ENCODE data around the gene TMEM26. TPM values are rescaled to one million over a fixed set of nuclear protein-coding genes. Genes with fewer than 3 reads are reported as not detected.

TMEM26 gene
- total and polyA plus RNA-seq, 2 of the 8 experiments (the other 6 are each of a cell fraction or from before 2014, with no cell fraction given) = 1.6 to 2.8 TPM

DNA sequence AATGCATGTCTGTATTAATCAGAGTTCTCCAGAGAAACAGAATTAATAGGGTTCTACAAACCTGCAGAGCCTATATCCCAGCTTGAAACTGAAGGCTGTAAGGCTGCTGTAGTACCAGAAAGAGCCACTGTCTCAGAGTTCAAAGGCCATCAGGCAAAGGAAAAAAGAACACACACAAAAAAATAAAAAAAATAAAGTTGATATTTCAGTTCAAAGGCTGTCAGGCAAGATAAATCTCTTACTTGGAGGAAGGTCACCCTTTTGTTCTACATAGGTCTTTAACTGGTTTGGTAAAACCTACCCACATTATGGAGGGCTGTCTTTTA is 12.0 kb upstream of the TMEM26 start:
- no peak overlapping the region for H3K9ac ChIP-seq (replicated peaks in 1 of 4; ENCODE audit: extremely low read depth in 1 of 4, low read depth in 3 of 4, low read length in 3 of 4)
- H3K4me1 ChIP-seq (replicated peaks in 1 of 4; ENCODE audit: control insufficient read depth in 3 of 4, insufficient read depth in 4 of 4, low read length in 3 of 4) = no peaks in the 10 kb centered on the region
- H4K20me1 ChIP-seq (replicated peaks in 1 of 2; ENCODE audit: control insufficient read depth in 1 of 2, insufficient read depth in 2 of 2, low read length in 2 of 2) = no peaks in the 10 kb centered on the region
- TF ChIP-seq TBP (IDR thresholded peaks at IDR 0.05; ENCODE audit: low read depth, low read length) (no peak), SRF (IDR thresholded peaks at IDR 0.05; ENCODE audit: low read depth, low read length) (no peak), SP2 (IDR thresholded peaks at IDR 0.05; ENCODE audit: low read length) (no peak), KDM1A (IDR thresholded peaks at IDR 0.05; ENCODE audit: borderline replicate concordance, low read length) (no peak), CBX5 (IDR thresholded peaks at IDR 0.05; ENCODE audit: low read depth, low read length) (no peak)
- H3K56ac ChIP-seq (replicated peaks; ENCODE audit: insufficient read length, low read depth, low read length) = no peak overlapping the region
- H2BK15ac ChIP-seq (ENCODE audit: low read length) = no peak overlapping the region
- DNase-seq (ENCODE audit: low read depth in 1 of 2, low spot score in 2 of 2) (no peak), FAIRE-seq (no peak)
- no peak overlapping the region for H2BK120ac ChIP-seq (replicated peaks; ENCODE audit: low read depth, low read length)
- no peak overlapping the region for H3K18ac ChIP-seq (ENCODE audit: extremely low read depth, low read length)
- H3K23ac ChIP-seq (ENCODE audit: insufficient read length) = no peak overlapping the region
- no peak overlapping the region for H2BK20ac ChIP-seq (ENCODE audit: low read length)
- no peak overlapping the region for H3K4ac ChIP-seq (replicated peaks; ENCODE audit: insufficient read length, low read depth, low read length)
- no peak overlapping the region for H2BK5ac ChIP-seq (ENCODE audit: low read depth, low read length)
- H3K4me3 ChIP-seq (ENCODE audit: extremely low read depth in 1 of 4, insufficient read depth in 2 of 4, low read depth in 3 of 4, low read length in 4 of 4) = no peak overlapping the region
- H3K4me2 ChIP-seq (ENCODE audit: insufficient read depth in 1 of 2, low read depth in 2 of 2, low read length in 2 of 2) = no peak overlapping the region
- H2AFZ ChIP-seq (ENCODE audit: low read length) = no peak overlapping the region
- H2BK12ac ChIP-seq (ENCODE audit: low read depth, low read length) = no peak overlapping the region
- no peak overlapping the region for H4K5ac ChIP-seq (ENCODE audit: insufficient read length, low read depth, low read length)
- no peak overlapping the region for H4K8ac ChIP-seq (ENCODE audit: extremely low read depth, insufficient read depth, low read length)
- no peaks in the 10 kb centered on the region for H3K23me2 ChIP-seq (ENCODE audit: low read depth, low read length)
- no peak overlapping the region for H3K14ac ChIP-seq (ENCODE audit: insufficient read length)
- H3K79me2 ChIP-seq (ENCODE audit: control insufficient read depth in 1 of 2, insufficient read depth in 2 of 2, low read length in 2 of 2) = no peaks in the 10 kb centered on the region
- POLR2A ChIA-PET (ENCODE audit: partially characterized antibody) = no interaction called here
- no peak overlapping the region for H4K91ac ChIP-seq (replicated peaks; ENCODE audit: insufficient read length, low read length)
- H3K79me1 ChIP-seq (ENCODE audit: low read depth, low read length) = no peaks in the 10 kb centered on the region
- H3K9me3 ChIP-seq (ENCODE audit: insufficient read depth in 2 of 2, low read depth in 1 of 2, low read length in 1 of 2) = no peaks in the 10 kb centered on the region
- CTCF ChIA-PET (ENCODE audit: partially characterized antibody) = interaction anchor here (1.0 kb wide), 1 partner anchor 271 kb away, joined by 3 read pairs; no protein-coding TSS in a partner anchor
- no peaks in the 10 kb centered on the region for H3K36me3 ChIP-seq (ENCODE audit: control insufficient read depth in 2 of 4, insufficient read depth in 4 of 4, low read length in 3 of 4)
- H2AK5ac ChIP-seq (ENCODE audit: low read depth, low read length) = no peak overlapping the region
- H3K27me3 ChIP-seq (replicated peaks in 1 of 4; ENCODE audit: control insufficient read depth in 3 of 4, extremely low read depth in 1 of 4, insufficient read depth in 3 of 4, low read length in 3 of 4) = no peaks in the 10 kb centered on the region
- no peak overlapping the region for H3K27ac ChIP-seq (ENCODE audit: low read depth, low read length)
